HG03280 (cell line): ENCODE measurements around the gene VPS4B.
A peak's percentile ranks its signal among the peaks of the same experiment; 100 is the strongest.

Source experiments
- ATAC-seq: cut with Tn5 transposase; IDR thresholded peaks from one replicate; pipeline ENCODE4 v1.9.1; 2021; ENCODE audit warnings: mild to moderate bottlenecking, moderate library complexity; ENCODE audit not compliant: unreplicated experiment

VPS4B gene

GRCh38 chr18:63431180-63431579 lies 8.9 kb upstream of the VPS4B start:
- ATAC-seq, result no peak

GRCh38 chr18:63430526-63430925 lies 8.2 kb upstream of the VPS4B start:
- ATAC-seq, result no peak

- ATAC-seq, result no peak
These were observed 5.3 kb upstream of the VPS4B start for GRCh38 chr18:63427558-63427957.

GRCh38 chr18:63422864-63423304 lies 608 bp upstream of the VPS4B start:
- peak; percentile 33 for ATAC-seq

- ATAC-seq, result no peak
These were observed 762 bp downstream of the VPS4B start for GRCh38 chr18:63421514-63421913.

GRCh38 chr18:63412953-63413352 lies 9.3 kb downstream of the VPS4B start:
- no peak for ATAC-seq

- ATAC-seq, result no peak
These were observed 11.5 kb downstream of the VPS4B start for GRCh38 chr18:63410792-63411191.

GRCh38 chr18:63409301-63409700 lies 13.0 kb downstream of the VPS4B start:
- ATAC-seq, result no peak

- ATAC-seq, result no peak
These were observed 14.5 kb downstream of the VPS4B start for GRCh38 chr18:63407734-63408133.

- no peak for ATAC-seq
These were observed 16.3 kb downstream of the VPS4B start for GRCh38 chr18:63405986-63406385.

- no peak for ATAC-seq
These were observed 19.8 kb downstream of the VPS4B start for GRCh38 chr18:63402246-63403162.

- no peak for ATAC-seq
These were observed 23.0 kb downstream of the VPS4B start for GRCh38 chr18:63399300-63399699.

- ATAC-seq, result no peak
These were observed 24.9 kb downstream of the VPS4B start for GRCh38 chr18:63397349-63397748.

- ATAC-seq, result no peak
These were observed 26.8 kb downstream of the VPS4B start for GRCh38 chr18:63395503-63395902.

- ATAC-seq, result no peak
These were observed 27.3 kb downstream of the VPS4B start for GRCh38 chr18:63394954-63395353.

- no peak for ATAC-seq
These were observed 34.4 kb downstream of the VPS4B start for GRCh38 chr18:63387861-63388260.

GRCh38 chr18:63382843-63383242 lies 39.4 kb downstream of the VPS4B start:
- ATAC-seq, result no peak

- no peak for ATAC-seq
These were observed 42.7 kb downstream of the VPS4B start for GRCh38 chr18:63379639-63379962.

- ATAC-seq, result no peak
These were observed 43.2 kb downstream of the VPS4B start for GRCh38 chr18:63378919-63379638.

GRCh38 chr18:63377275-63377980 lies 44.8 kb downstream of the VPS4B start:
- no peak for ATAC-seq

- ATAC-seq, result no peak
These were observed 45.7 kb downstream of the VPS4B start for GRCh38 chr18:63376538-63376937.

- ATAC-seq, result no peak
These were observed 47.7 kb downstream of the VPS4B start for GRCh38 chr18:63374540-63374939.
